Mesendoderm (in vitro differentiated cells): ENCODE measurements around the gene E4F1.
A peak's percentile ranks its signal among the peaks of the same experiment; 100 is the strongest.

Source experiments
- DNase-seq: peaks from one replicate; pipeline ENCODE4 v3.0.0; 2013
- H2AK5ac ChIP-seq: 2 replicates; pipeline ENCODE4 v1.6.1; 2013; ENCODE audit warnings: low read length, inconsistent platforms
- H2BK120ac ChIP-seq: 2 replicates; pipeline ENCODE4 v1.6.1; 2013; ENCODE audit warnings: low read depth, mild to moderate bottlenecking, low read length, moderate library complexity, mixed read lengths
- H2BK15ac ChIP-seq: replicated peaks from 2 replicates; pipeline ENCODE4 v1.6.1; 2013; ENCODE audit warnings: low read depth, mild to moderate bottlenecking, moderate library complexity
- H2BK5ac ChIP-seq: 2 replicates; pipeline ENCODE4 v1.6.1; 2013; ENCODE audit warnings: low read length, inconsistent platforms
- H3K18ac ChIP-seq: 2 replicates; pipeline ENCODE4 v1.6.1; 2013; ENCODE audit warnings: mild to moderate bottlenecking, low read length, mixed read lengths
- H3K23ac ChIP-seq: one replicate; pipeline ENCODE4 v1.6.1; 2013; ENCODE audit warnings: low read length
- H3K27ac ChIP-seq: 2 replicates; pipeline ENCODE4 v1.5.1; 2013; ENCODE audit warnings: low read depth, mild to moderate bottlenecking, inconsistent platforms, low read length, moderate library complexity
- H3K27me3 ChIP-seq: 2 replicates; pipeline ENCODE4 v1.6.1; 2013; ENCODE audit warnings: low read length, control low read depth, mild to moderate bottlenecking, inconsistent platforms; ENCODE audit not compliant: insufficient read depth, poor library complexity
- H3K36me3 ChIP-seq: 2 replicates; pipeline ENCODE4 v1.6.1; 2013; ENCODE audit warnings: low read length, inconsistent platforms; ENCODE audit not compliant: control insufficient read depth, insufficient read depth
- H3K4ac ChIP-seq: one replicate; pipeline ENCODE4 v1.6.1; 2013; ENCODE audit warnings: low read depth, mild to moderate bottlenecking, low read length, moderate library complexity
- H3K4me1 ChIP-seq: 2 replicates; pipeline ENCODE4 v1.6.1; 2013; ENCODE audit warnings: low read depth, low read length, inconsistent platforms; ENCODE audit not compliant: control insufficient read depth
- H3K4me2 ChIP-seq: 2 replicates; pipeline ENCODE4 v1.6.1; 2013; ENCODE audit warnings: low read length
- H3K4me3 ChIP-seq: 2 replicates; pipeline ENCODE4 v1.5.1; 2013; ENCODE audit warnings: mild to moderate bottlenecking, low read length
- H3K56ac ChIP-seq: one replicate; pipeline ENCODE4 v1.6.1; 2013; ENCODE audit warnings: low read length
- H3K79me1 ChIP-seq: 2 replicates; pipeline ENCODE4 v1.6.1; 2013; ENCODE audit warnings: low read length, inconsistent platforms
- H3K79me2 ChIP-seq: 2 replicates; pipeline ENCODE4 v1.6.1; 2013; ENCODE audit warnings: mild to moderate bottlenecking, low read length; ENCODE audit not compliant: control insufficient read depth, insufficient read depth
- H3K9ac ChIP-seq: 2 replicates; pipeline ENCODE4 v1.6.1; 2013; ENCODE audit warnings: low read length, inconsistent platforms
- H4K5ac ChIP-seq: one replicate; pipeline ENCODE4 v1.6.1; 2013; ENCODE audit warnings: low read length
- H4K8ac ChIP-seq: one replicate; pipeline ENCODE4 v1.6.1; 2013; ENCODE audit warnings: low read depth, mild to moderate bottlenecking, control low read depth, low read length, moderate library complexity
- WGBS: extraction: QIAGEN DNeasy Blood & Tissue Kit; methylation state at CpG from one replicate; pipeline ENCODE4 v1.1.7; 2013; ENCODE audit warnings: low lambda C conversion rate, missing lambda C conversion rate; ENCODE audit not compliant: insufficient coverage; ENCODE audit errors: extremely low coverage; 5-methylcytosine and 5-hydroxymethylcytosine counted together

Gene E4F1

DNA sequence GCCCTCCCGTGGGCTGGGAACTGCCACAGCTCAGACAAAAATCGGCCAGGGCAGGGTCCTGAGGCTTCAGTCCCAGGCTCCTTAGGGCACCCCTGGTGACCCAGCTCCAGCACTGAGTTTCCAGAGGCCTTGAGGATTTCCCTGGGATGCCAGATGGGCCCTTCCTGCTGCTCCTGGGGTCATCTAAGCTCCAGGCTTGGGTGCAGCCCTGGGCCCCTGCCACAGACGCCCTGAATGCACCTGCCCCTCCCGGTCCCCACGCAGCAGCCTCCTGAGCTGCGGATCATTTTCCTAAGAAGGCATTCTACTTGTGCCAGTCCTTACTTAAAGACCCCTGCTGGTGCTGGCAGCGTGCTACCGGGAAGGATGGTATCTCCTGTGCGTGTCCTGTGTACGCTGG, 50.5 kb downstream of the E4F1 start:
- Histone ChIP-seq H3K9ac (no peak overlapping the region), H3K4me2 (no peak overlapping the region), H3K18ac (no peak overlapping the region), H3K4me3 (no peak overlapping the region), H2BK15ac (no peak overlapping the region), H3K79me1 (no peaks in the 10 kb centered on the region), H3K56ac (no peak overlapping the region), H4K8ac (no peak overlapping the region), H3K4me1 (no peaks in the 10 kb centered on the region), H2BK120ac (no peak overlapping the region), H2BK5ac (no peak overlapping the region), H3K23ac (no peak overlapping the region), H3K4ac (no peak overlapping the region), H3K79me2 (peaks cover 2% of the 10 kb centered on the region), H3K27me3 (no peaks in the 10 kb centered on the region), H4K5ac (no peak overlapping the region), H3K36me3 (no peaks in the 10 kb centered on the region), H3K27ac (no peak overlapping the region), H2AK5ac (no peak overlapping the region)
- WGBS = no CpG with 5 or more reads among the region's 10 CpGs
- no peak for DNase-seq

- WGBS = no CpG with 5 or more reads among the region's 30 CpGs
- Histone ChIP-seq H3K27me3 (no peaks in the 10 kb centered on the region), H3K56ac (no peak overlapping the region), H4K8ac (no peak overlapping the region), H3K4ac (no peak overlapping the region), H4K5ac (no peak overlapping the region), H3K23ac (no peak overlapping the region), H3K18ac (no peak overlapping the region), H3K27ac (no peak overlapping the region), H3K36me3 (no peaks in the 10 kb centered on the region), H3K4me3 (no peak overlapping the region), H2BK15ac (no peak overlapping the region), H2AK5ac (no peak overlapping the region), H2BK5ac (no peak overlapping the region), H2BK120ac (no peak overlapping the region), H3K9ac (no peak overlapping the region), H3K4me2 (no peak overlapping the region), H3K4me1 (no peaks in the 10 kb centered on the region), H3K79me2 (no peaks in the 10 kb centered on the region), H3K79me1 (no peaks in the 10 kb centered on the region)
- no peak for DNase-seq
Observed at GRCh38 chr16:2275476-2276367, 52.3 kb downstream of the E4F1 start.

DNA sequence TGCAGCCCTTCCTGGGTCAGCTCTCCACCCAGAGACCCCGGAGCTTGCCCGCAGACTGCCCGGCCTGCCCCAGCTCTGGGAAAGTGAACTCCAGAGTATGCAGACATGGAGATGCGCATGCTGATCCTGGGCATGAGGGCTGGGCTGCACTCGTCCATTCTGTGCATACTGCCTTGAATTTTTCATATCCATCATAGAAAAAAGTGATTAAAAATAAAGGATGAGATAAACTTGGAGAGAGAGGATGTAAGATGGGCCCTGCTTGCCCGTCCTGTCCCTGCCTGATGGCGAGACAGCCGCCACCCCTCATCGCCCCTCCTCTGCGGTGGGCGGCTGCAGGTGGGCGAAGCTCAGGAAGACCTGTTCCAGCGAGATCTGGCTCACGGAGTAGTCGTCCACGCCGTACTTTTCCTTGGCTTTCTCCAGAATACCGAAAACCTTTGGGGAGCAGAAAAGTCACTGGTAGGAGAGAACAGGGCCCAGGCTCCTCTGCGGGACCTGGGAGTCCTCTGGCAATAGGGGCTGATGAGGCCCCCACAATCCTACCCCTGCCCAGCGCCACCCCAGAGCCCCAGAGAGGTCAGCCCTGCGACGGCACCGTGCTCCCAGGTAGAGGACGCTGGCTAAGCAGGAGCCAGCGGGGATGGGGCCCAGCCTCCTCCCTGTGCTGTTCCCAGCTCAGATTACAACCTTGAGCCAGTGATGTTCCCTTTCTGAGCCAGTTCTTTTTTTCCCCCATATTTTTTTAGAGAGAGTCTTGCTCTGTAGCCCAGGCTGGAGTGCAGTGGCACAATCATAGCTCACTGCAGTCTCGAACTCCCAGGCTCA, 53.2 kb downstream of the E4F1 start:
- Histone ChIP-seq H3K18ac (no peak overlapping the region), H3K27ac (no peak overlapping the region), H2BK120ac (no peak overlapping the region), H3K23ac (no peak overlapping the region), H3K9ac (no peak overlapping the region), H3K27me3 (no peaks in the 10 kb centered on the region), H3K56ac (no peak overlapping the region), H4K8ac (no peak overlapping the region), H3K79me1 (no peaks in the 10 kb centered on the region), H3K79me2 (no peaks in the 10 kb centered on the region), H3K4ac (no peak overlapping the region), H3K4me2 (no peak overlapping the region), H3K4me1 (no peaks in the 10 kb centered on the region), H2AK5ac (no peak overlapping the region), H2BK15ac (no peak overlapping the region), H4K5ac (no peak overlapping the region), H2BK5ac (no peak overlapping the region), H3K36me3 (no peaks in the 10 kb centered on the region), H3K4me3 (no peak overlapping the region)
- no CpG with 5 or more reads among the region's 26 CpGs for WGBS
- no peak for DNase-seq

DNA sequence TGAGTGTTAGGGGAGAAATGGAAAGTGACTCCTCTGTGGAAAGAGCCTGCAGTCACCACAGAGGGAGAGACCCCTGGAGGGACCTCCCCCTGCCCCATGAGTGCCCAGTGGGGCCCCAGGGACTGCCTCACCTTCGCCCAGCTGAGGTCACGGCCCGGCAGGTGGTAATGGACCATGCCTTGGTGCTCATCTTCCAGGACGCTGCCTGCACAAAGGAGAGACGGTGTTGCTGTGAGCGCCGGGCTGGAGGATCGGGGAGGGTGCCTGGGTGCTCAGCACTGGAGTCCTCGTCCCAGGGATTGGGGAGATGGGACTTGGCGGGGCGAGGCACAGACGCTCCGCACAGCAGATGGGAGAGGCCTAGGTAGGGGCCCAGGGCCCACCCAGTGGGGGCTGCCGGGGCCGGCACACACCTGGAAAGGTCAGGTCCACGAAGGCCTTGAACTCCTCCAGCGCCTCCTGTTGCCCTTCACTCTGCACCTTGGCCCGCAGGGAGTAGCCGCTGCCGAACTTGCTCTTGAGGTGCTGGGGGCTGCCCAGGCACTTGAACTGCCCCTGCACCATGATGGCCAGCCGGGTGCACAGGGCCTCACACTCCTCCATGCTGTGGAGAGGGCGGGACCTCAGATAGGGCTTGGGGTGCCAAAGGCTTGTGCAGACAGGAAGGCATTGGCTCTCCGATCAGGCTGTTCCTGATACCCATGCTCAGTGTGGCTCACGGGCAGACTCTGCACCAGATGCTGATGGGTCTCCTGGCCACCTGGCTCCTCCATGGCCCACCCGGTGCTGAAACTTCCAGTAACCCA, 54.3 kb downstream of the E4F1 start:
- no CpG with 5 or more reads among the region's 25 CpGs for WGBS
- H3K23ac ChIP-seq = no peak overlapping the region
- no peak overlapping the region for H3K27ac ChIP-seq
- H4K5ac ChIP-seq = no peak overlapping the region
- no peaks in the 10 kb centered on the region for H3K79me1 ChIP-seq
- no peak overlapping the region for H3K9ac ChIP-seq
- no peak overlapping the region for H3K56ac ChIP-seq
- H3K4me2 ChIP-seq = no peak overlapping the region
- no peak overlapping the region for H2AK5ac ChIP-seq
- DNase-seq = no peak
- no peaks in the 10 kb centered on the region for H3K36me3 ChIP-seq
- H2BK120ac ChIP-seq = no peak overlapping the region
- H2BK15ac ChIP-seq = no peak overlapping the region
- H3K79me2 ChIP-seq = no peaks in the 10 kb centered on the region
- no peak overlapping the region for H3K4me3 ChIP-seq
- no peak overlapping the region for H3K4ac ChIP-seq
- H3K27me3 ChIP-seq = no peaks in the 10 kb centered on the region
- no peaks in the 10 kb centered on the region for H3K4me1 ChIP-seq
- H3K18ac ChIP-seq = no peak overlapping the region
- H2BK5ac ChIP-seq = no peak overlapping the region
- no peak overlapping the region for H4K8ac ChIP-seq

- no peak overlapping the region for H2AK5ac ChIP-seq
- no peak overlapping the region for H2BK120ac ChIP-seq
- no peak overlapping the region for H3K27ac ChIP-seq
- H3K23ac ChIP-seq = no peak overlapping the region
- H3K18ac ChIP-seq = no peak overlapping the region
- no peak overlapping the region for H3K9ac ChIP-seq
- no peak overlapping the region for H2BK15ac ChIP-seq
- no peaks in the 10 kb centered on the region for H3K4me1 ChIP-seq
- no peak overlapping the region for H4K8ac ChIP-seq
- H3K79me1 ChIP-seq = no peaks in the 10 kb centered on the region
- H3K4ac ChIP-seq = no peak overlapping the region
- H4K5ac ChIP-seq = no peak overlapping the region
- no CpG with 5 or more reads among the region's 14 CpGs for WGBS
- no peaks in the 10 kb centered on the region for H3K36me3 ChIP-seq
- no peak overlapping the region for H3K4me2 ChIP-seq
- DNase-seq = peak; percentile 34
- H3K56ac ChIP-seq = no peak overlapping the region
- no peaks in the 10 kb centered on the region for H3K27me3 ChIP-seq
- no peak overlapping the region for H2BK5ac ChIP-seq
- H3K79me2 ChIP-seq = no peaks in the 10 kb centered on the region
- no peak overlapping the region for H3K4me3 ChIP-seq
Observed at GRCh38 chr16:2278272-2278608, 54.8 kb downstream of the E4F1 start.
